NAMALWA (cell line): ENCODE data around the gene GPR137C.
A peak's percentile ranks its signal among the peaks of the same experiment; 100 is the strongest.

Source experiments
- DNase-seq: peaks from one replicate; pipeline ENCODE4 v3.0.0-alpha.2; 2015; ENCODE audit warnings: low spot score

The GPR137C gene, protein sequence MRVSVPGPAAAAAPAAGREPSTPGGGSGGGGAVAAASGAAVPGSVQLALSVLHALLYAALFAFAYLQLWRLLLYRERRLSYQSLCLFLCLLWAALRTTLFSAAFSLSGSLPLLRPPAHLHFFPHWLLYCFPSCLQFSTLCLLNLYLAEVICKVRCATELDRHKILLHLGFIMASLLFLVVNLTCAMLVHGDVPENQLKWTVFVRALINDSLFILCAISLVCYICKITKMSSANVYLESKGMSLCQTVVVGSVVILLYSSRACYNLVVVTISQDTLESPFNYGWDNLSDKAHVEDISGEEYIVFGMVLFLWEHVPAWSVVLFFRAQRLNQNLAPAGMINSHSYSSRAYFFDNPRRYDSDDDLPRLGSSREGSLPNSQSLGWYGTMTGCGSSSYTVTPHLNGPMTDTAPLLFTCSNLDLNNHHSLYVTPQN

DNA sequence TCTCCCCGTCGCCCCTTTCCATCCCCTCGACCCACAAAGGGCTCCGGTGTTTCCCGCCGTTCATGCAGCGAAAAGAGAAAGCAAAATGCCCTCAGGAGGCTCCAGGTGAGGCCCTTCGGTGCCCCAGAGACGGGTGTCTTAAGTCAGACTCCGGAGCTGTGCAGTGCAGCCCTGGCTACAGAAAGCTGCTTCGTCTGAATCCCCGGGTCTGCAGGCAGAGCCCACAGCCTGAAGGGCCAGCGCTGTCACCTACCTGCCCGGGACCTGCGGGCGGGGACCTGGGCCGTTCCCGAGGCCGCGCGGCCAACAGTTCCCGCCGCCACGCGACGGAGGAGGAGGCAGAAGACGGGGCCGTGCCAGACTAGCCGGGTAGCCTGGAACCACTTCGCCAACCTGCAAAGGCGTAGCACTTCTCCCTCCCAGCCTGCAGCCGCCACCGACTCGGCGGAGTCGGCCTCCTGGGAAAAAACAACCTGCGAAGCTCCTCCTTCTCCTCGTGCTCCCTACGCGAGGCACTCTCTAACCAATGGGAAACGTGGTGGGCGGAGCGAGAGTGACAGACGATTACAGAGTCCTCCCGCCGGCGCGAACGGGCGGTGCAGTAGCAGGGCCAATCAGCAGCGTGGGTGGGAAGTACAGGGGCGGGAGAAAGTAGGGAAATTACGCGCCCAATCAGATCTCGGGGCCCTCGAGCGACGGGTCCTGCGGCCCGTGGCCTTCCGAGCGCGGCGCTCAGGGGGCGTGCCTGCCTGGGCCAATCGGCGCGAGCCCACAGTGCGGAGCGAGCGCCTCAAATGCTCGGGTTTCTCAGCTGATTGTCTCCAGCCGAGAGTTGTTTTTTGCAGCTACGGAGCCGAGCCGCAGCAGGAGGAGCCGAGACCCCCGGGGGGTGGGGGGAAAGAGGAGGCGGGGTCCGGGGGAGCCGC is at the start of gene GPR137C, which contains the start of gene TXNDC16:
Gene GPR137C (plus strand): TSS at position 774 of the 926 bp plus-strand sequence. CDS start 312 bp downstream, outside the sequence.
Gene TXNDC16 (minus strand): TSS at position 443 of the 926 bp plus-strand sequence. CDS start 8,948 bp downstream, outside the sequence.
- DNase-seq = peak; percentile 98

DNA sequence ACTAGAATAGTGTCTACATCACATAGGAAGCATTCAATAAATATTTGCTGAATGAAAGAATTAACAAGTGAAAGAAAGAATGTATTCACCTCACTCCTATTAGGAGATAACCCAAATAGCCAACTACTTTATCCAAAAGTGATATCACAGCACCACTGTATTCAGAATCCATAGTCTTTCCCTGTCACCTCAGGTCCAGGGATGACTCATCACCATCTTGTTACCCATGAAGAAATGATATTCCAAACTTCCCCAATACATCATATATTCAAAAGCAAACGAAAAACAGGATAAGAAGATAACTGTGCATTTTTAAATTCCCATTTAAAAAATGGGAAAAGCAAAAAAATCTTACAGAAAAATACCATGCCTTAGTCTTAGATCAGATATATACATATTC is 39.4 kb upstream of the GPR137C start:
- no peak for DNase-seq

DNA sequence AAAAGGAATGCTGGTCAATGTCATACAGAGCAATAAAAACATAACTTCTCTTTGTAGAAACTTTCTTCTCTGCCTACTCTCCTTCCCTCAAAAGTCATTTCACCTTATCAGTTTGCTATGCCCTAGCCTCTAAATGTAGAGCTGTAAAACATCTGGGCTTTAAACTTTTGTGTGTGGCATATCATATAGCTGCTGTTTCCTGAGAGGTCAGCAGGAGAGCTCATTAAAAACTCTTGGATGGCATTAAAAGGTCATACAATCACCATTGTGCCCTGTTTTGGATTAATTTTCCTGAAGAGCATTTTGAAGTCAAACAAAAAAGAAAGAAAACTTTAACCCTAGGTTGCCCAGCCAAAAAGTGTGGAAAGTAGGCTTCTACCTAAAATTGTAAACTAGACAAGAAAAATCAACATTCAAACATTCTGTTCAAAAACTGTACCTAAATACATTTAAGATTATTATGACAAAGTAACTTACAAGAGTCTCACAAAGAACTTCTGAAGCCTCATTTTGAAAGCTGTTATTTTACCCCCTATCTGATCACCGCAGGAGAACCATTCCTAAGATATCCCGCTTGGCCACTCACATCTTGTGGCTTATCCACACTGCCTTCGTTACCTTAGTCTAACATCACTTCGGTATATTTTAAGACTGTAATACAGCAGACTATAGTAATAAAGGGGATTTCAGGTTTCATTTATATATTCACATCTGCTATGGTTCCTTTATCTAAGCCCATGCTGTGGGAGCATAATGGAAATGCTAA is 38.4 kb upstream of the GPR137C start:
- DNase-seq = no peak

DNA sequence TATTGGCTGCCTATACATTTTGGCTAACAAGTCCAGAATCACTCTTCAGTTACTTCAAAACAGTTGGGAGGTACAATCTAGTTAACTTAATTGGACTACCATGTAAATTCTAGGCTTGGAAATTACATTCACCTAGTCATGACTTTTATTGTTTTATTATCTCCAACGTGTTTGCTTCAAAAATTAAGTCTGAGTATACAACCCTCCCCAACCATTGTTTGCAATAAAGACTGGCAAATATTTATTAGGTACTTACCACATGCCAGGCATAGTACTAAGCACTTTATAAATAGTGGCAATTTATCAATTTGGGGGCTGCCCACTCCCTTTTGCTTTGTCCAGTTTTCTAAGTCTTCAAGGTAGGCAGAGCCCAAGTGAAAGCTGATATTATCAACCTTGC is 30.6 kb upstream of the GPR137C start:
- DNase-seq = no peak

DNA sequence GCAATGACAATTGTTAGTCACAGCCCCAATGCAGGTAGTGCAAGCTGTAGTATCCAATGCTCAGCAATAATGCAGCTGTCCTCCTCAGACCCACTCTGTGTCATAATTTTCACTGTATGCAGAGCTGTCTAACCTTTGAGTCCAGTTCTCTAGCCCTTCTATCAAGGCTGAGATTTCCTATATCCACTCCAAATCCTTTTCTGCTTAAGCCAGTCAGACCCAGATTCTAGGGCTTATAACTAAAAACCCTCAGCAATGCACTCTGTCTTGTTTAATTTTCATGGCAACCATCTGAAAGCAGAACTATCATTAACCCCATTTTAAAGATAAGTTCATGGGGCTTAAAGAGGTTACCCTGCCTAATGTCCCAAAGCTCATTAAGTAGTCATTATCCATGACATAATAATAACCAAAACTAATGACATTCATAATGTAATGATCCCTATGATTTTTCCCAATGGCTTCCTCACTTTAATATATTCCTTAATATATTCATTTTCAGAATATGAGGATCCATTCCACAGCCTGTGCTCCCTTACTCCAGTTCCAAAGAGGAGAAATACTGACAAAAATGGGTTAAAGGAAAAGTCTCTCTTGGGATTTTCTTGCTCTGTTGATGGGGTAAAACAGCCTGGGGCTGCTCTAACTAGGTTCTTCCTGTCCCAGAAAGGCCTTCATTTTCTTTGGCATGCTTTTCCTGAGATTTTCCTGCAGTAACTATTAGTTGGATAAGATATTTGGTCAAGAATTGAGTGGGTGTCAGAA is 29.9 kb upstream of the GPR137C start:
- no peak for DNase-seq

DNA sequence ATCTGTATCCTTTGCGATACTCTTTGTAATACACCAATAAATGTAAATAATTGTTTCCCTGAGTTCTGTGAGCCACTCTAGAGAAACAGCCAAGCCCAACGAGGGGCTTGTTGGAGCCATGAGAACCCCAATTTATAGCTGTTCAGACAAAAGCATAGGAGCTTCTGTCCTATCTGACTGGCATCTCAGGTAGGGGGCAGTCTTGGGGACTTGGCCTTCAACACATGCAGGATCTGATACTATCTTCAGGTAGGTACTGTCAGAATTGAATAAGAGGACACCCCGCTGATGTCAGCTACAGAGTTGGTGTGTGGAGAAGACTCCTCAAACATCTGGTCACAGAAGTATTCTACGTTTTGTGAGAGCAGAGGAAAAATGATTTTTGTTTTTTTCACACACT is 25.6 kb upstream of the GPR137C start:
- no peak for DNase-seq

DNA sequence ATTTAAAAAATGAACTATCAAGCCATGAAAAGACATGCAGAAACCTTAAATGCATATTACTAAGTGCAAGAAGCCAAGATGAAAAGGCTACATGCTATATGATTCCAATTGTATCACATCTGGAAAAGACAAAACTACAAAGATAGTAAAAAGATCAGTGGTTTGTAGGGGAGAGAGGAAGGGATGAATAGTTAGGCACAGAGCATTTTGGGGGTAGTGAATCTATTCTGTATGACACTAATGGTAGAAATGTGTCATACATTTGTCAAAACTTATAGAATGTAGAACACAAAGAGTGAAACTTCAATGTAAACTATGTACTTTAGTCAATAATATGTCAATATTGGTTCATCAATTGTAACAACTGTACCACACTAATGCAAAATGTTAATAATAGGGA is 21.2 kb upstream of the GPR137C start:
- DNase-seq = no peak

DNA sequence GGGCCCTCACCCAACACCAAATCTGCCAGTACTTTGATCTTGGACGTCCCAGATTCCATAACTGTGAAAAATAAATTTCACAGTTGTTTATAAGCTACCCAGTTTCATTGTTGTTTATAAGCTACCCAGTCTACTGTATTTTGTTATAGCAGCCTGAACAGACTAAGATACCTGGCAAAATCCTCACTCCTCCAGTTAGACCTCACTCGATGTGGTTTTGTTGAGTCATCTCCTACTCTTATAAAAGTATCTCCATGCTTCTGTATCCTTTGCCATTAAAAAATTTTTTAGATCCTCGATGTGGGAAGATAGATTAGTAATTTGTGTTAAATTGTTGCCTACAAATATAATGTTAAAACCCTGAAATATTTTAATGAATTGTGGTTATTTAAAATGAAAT is 16.4 kb upstream of the GPR137C start:
- DNase-seq = no peak

DNA sequence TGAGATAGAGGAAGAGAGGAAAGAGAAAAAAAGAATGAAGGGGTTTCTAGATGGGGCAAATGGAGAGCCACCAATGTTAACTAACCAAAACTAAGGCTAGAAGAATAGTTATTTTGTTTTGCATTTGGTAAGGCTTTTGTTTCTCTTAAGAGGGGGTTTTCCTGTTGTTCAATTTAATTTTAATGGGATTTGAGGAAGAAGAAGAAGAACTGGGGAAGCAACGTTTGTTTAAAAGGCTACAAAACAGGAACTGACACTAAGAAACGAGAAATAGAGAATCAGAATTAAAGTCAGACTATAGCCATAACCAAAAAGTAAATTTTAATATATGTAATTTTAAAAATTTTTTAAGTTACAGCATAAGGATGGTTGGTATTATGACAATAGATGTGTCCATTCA is 14.0 kb upstream of the GPR137C start:
- no peak for DNase-seq

DNA sequence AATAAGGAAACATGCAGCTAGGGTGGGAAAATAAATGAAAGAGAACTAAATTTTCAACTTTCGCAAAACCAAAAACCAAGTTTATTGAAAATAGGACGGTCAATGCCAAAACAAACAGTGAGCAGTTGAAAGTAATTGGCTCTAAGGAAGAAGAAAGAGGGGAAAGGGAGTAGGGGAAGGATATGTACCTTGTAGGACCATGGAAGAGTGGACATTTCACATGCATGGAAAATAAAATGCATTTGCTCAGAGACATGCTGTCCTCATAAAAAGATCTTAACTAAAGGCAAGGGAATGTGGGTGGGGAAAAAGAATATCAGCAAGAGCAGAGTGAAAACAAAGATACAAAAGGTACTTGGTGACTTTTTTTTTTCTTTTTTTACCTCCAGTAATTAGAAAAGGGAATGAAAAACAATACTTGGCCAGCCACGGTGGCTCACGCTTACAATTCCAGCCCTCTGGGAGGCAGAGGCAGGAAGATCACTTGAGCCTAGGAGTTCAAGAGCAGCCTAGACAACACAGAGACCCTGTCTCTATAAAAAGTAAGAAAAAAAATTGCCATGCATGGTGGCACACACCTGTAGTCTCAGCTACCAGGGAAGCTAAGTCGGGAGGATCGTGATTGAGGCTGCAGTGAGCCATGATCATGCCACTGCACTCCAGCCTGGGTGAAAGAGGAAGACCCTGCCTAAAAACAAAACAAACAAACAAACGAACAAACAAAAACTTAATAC is 6.9 kb upstream of the GPR137C start:
- DNase-seq = peak; percentile 28

DNA sequence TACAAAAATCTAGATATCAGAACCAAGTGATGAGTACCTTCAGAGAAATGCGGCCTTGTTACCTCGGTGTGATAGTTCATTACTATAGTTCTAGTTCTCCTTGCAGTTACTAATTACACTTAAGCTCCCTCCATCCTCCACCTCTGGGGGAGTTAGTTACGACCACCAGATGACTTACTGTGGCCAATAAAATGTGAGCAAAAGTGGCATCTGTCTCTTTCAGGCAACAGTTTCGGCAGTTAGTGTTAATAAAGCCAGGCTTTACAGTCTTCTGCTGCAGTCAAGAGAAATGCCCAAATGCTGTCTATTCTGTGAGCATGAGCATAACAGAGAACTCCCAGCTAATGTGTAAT is 6.3 kb upstream of the GPR137C start:
- DNase-seq = no peak

DNA sequence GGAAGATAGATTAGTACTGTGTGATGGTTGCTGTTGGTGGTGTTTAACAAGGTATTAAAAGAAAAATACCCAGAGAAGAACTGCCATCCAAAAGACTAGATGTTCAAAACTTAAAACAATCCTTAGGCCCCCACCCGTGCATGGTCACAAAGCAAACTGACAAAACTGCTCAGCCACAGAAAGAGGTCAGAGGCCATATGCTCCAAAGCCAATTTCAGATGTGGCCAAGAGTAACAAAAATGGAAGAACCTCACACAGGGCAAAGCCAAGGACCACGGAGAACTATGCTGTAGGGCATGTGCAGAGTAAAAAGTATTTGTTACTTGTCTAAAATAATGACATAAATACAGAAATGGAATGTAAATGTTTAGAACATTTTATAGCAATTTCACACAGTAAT is 5.6 kb upstream of the GPR137C start:
- no peak for DNase-seq

DNA sequence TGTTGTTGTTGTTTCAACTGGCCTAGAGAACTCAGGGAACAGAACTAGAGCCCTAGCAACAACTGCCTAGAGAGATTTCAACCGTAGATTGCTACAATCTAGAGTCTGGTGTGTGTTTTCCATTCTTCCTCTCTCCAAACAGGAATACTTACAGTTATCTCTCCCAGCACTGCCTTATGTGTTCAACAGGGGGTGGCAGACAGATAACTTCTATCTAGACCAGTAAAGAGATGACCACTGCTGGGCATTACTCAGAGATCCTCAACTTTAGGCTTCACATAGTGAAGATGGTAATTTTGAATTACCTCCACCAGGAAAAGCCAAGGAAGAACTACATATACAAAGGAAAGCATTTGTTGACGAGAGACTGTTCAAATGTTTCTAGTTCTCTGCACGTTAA is 5.1 kb upstream of the GPR137C start:
- DNase-seq = no peak

DNA sequence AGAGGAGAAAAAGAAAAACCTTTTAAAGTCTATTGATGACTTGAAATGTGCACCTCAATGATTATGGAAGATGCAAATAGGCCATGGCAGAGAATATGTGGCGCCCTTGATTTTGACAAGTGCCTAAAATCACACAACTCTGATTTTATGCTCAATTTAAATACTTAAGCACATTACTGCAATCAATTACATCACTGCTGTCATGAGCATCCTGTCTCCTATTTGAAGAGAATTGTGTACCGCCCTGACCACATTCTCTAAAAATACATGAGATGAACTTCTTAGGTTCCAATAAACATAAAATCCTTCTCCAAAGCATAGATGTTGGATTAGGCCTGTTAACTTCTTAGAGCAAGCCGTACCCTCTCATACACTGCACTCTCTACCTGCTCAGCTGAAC is 2.0 kb upstream of the GPR137C start:
- no peak for DNase-seq

DNA sequence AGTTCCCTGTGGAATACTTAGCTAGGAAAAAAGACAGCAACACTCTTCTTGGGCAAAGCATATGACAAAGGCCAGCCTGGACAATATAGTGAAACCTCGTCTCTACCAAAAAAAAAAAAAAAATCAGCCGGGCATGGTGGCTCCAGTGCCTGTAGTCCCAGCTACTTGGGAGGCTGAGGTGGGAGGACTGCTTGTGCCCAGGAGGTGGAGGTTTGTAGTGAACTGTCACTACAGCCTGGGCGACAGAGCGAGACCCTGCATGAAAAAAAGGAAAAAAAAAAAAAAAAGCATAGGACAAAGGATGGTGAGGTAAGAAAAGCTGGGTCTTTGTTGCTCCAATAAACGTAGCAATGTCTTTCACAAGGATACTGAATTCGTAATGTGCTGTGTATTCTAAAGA is 1.4 kb upstream of the GPR137C start:
- no peak for DNase-seq

DNA sequence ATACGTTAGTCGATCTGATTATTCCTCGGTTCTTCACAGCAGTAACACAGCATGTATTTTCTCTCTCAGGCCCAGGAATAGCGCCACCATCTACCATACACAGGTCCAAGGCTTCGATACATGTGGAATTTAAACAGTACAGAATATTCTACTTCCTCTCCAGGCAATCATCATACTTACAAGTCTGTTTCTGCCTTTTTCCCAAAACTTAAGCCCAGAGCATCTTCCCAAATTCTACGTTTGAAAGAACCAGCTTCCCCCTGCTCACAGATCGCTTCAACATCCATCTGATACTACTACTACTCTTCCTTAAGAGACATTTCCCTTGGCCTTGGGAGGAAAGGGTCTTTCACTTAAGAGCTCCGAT is 957 bp upstream of the GPR137C start:
- DNase-seq = peak; percentile 36

DNA sequence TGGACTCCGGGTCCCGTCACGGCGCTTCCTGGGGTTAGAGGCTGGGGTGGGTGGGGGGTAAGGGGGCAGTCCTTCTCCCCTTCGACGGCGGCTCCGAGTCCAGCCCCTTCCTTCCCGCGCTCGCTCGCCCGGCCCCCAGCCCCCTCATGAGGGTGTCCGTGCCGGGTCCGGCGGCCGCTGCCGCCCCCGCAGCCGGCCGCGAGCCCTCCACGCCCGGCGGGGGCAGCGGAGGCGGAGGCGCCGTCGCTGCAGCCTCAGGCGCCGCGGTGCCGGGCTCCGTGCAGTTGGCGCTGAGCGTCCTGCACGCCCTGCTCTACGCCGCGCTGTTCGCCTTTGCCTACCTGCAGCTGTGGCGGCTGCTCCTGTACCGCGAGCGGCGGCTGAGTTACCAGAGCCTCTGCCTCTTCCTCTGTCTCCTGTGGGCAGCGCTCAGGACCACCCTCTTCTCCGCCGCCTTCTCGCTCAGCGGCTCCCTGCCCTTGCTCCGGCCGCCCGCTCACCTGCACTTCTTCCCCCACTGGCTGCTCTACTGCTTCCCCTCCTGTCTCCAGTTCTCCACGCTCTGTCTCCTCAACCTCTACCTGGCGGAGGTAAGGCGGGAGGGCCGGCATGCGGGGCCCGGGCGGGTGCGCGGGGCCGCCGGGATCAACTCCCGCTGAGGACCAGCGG is 500 bp downstream of the GPR137C start:
- peak; percentile 43 for DNase-seq

DNA sequence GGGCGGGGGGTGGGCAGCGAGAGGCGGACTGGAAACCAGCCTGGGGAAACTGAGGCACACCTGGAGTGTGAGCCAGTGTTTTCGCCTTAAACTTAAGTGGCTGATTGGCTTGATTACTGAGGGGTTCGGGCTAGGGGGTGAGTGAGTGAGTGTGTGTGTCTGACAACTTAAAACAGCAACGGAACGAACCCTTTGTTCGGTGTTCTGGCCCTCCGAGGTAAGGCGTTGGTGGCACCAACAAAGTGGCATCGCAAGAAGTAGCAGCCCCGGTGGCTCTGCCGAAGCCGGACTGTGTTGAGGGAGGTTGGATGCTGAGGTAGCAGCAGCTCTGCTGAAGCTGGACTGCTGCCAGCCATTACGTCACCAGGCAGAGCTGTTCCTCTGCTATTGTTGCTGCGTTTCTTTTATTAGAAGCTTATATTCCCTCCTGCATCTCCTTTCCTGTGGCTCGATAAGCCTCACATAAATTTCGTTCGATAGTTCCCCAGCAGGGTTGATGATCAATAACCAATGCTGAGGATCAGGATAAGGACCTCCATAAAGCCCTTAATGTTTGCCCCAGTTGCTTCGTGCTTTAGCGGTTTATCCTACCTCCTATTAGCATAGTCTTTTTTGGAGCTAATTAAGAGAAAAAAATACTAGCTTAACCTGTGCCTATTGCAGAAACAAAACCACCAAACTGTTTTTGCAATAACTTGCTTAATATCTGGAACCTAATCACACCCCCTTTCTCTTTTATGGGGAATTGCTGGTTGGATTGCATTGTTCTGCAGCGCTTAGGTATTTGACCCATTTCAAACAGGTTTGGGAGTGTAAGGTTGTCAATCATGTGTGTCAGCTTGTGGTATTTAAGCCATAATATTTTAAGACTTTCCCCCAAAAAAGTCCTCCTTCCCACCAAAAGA is 1.3 kb downstream of the GPR137C start:
- peak; percentile 76 for DNase-seq

DNA sequence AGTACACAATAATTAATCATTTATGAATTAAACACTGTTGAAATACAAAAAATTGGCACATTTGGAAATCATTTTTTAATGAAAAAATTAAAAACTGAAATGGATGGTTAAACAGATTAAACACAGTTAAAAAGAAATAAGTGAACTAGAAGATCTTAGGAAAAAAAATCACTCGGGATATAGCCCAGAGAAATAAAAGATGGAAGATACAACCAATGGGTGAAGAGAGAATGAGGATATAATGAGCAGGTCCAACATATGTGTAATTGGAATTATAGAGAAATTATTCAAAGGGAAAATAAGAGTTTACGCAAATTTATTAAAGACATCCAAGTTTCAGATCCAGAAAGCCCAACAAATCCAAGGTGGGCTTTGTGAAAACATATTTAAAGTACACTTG is 6.1 kb downstream of the GPR137C start:
- no peak for DNase-seq
